Measurements from ENCODE around the gene DTNA.

GRCh38 chr18:34892379-34892778, 182.3 kb downstream of the DTNA start:
- no peak for TF ChIP-seq POLR2A (IDR thresholded peaks at IDR 0.05; ENCODE audit: low read depth, low read length)
- TF ChIP-seq POLR2AphosphoS5 (IDR thresholded peaks at IDR 0.05; ENCODE audit: low read depth, low read length) = no peak

Data from GM12892 (cell line).